Renal cortical epithelial cell (primary cell): Measurements from ENCODE around the gene ME3. TPM values are rescaled to one million over a fixed set of nuclear protein-coding genes. Genes with fewer than 3 reads are reported as not detected.
A peak's percentile ranks its signal among the peaks of the same experiment; 100 is the strongest.
"Not testable (repeated sequence)": the region's sequence is repeated elsewhere in the genome, so short reads cannot be mapped to it uniquely, and the experiment has no call there.

ENCODE experiments used
- DNase-seq: peaks from one replicate; pipeline ENCODE4 v3.0.0-alpha.2; 2011; ENCODE audit warnings: low read depth
- total RNA-seq: library from RNA; depleted of rRNA; stranded (reverse); fragments of >200 nt; gene quantifications from 2 replicates; pipeline ENCODE4 v1.2.3, GENCODE V29; 2014

ME3 gene
- total RNA-seq, 1 donor from 2014 or later = 28.8 TPM

- not testable (repeated sequence) for DNase-seq
Measured at GRCh38 chr11:86433361-86434095, 238.9 kb downstream of the ME3 start.

GRCh38 chr11:86431258-86431657 lies 241.2 kb downstream of the ME3 start:
- no peak for DNase-seq

GRCh38 chr11:86427441-86427840 lies 245.0 kb downstream of the ME3 start:
- DNase-seq = no peak

GRCh38 chr11:86423488-86423887 lies 248.9 kb downstream of the ME3 start:
- not testable (repeated sequence) for DNase-seq

- DNase-seq = no peak
Measured at GRCh38 chr11:86422371-86422770, 250.0 kb downstream of the ME3 start.

- DNase-seq = no peak
Measured at GRCh38 chr11:86421946-86422345, 250.5 kb downstream of the ME3 start.

GRCh38 chr11:86418917-86419316 lies 253.5 kb downstream of the ME3 start:
- peak; percentile 22 for DNase-seq

- no peak for DNase-seq
Measured at GRCh38 chr11:86418513-86418912, 253.9 kb downstream of the ME3 start.

GRCh38 chr11:86418106-86418505 lies 254.3 kb downstream of the ME3 start:
- DNase-seq = no peak

GRCh38 chr11:86416951-86417350 lies 255.5 kb downstream of the ME3 start:
- DNase-seq = not testable (repeated sequence)

GRCh38 chr11:86416494-86416893 lies 255.9 kb downstream of the ME3 start:
- DNase-seq = no peak

- DNase-seq = no peak
Measured at GRCh38 chr11:86415026-86415425, 257.4 kb downstream of the ME3 start.

- no peak for DNase-seq
Measured at GRCh38 chr11:86414032-86414431, 258.4 kb downstream of the ME3 start.

- DNase-seq = peak; percentile 3
Measured at GRCh38 chr11:86408845-86409244, 263.6 kb downstream of the ME3 start.

- no peak for DNase-seq
Measured at GRCh38 chr11:86403458-86403857, 269.0 kb downstream of the ME3 start.

- no peak for DNase-seq
Measured at GRCh38 chr11:86398106-86398505, 274.3 kb downstream of the ME3 start.

GRCh38 chr11:86397351-86397750 lies 275.1 kb downstream of the ME3 start:
- no peak for DNase-seq

GRCh38 chr11:86396396-86396795 lies 276.0 kb downstream of the ME3 start:
- DNase-seq = peak; percentile 61

GRCh38 chr11:86395061-86395551 lies 277.3 kb downstream of the ME3 start:
- DNase-seq = peak; percentile 74

Other genes starting within 250 kb of the ME3 start
- gene PRSS23, start 127.9 kb upstream of the ME3 start, total RNA-seq = 197 and 327 TPM in 2 replicates